ENCODE results near the gene TEAD1. TPM values are rescaled to one million over a fixed set of nuclear protein-coding genes. Genes with fewer than 3 reads are reported as not detected.

TEAD1 gene
- total RNA-seq, 2 donors from 2014 or later: 32.7 to 56.7 TPM

DNA sequence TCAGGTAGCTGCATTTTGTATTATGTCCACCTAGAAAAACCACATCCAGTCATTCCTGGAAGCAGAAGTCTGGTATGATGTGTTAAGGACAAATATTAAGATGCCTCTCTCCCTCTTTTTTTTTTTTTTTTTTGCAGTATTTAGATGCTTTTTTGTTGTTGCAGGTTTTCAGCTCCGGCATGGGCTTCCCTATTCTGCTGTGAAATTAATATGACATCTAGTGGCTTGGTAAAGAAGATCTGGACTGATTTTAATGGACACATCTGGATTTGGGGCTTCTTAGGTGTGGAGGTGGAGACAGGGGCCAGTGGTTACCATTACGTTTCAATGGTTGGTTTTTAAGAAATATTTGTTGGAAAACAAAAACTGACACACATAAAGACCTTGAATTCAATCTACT lies 287.4 kb downstream of the TEAD1 start:
- no peaks in the 10 kb centered on the region for H3K9me3 ChIP-seq
- intact Hi-C loops (cut with DNase I): loop anchor here (10.0 kb wide), 2 partner anchors 223 to 383 kb away; no protein-coding TSS in a partner anchor
- H3K4me3 ChIP-seq: no peak overlapping the region
- no peaks in the 10 kb centered on the region for H3K27me3 ChIP-seq
- TF ChIP-seq, protein P1, sequence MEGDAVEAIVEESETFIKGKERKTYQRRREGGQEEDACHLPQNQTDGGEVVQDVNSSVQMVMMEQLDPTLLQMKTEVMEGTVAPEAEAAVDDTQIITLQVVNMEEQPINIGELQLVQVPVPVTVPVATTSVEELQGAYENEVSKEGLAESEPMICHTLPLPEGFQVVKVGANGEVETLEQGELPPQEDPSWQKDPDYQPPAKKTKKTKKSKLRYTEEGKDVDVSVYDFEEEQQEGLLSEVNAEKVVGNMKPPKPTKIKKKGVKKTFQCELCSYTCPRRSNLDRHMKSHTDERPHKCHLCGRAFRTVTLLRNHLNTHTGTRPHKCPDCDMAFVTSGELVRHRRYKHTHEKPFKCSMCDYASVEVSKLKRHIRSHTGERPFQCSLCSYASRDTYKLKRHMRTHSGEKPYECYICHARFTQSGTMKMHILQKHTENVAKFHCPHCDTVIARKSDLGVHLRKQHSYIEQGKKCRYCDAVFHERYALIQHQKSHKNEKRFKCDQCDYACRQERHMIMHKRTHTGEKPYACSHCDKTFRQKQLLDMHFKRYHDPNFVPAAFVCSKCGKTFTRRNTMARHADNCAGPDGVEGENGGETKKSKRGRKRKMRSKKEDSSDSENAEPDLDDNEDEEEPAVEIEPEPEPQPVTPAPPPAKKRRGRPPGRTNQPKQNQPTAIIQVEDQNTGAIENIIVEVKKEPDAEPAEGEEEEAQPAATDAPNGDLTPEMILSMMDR (IDR thresholded peaks at IDR 0.05): no peak
- no peak overlapping the region for H3K27ac ChIP-seq
- DNase-seq: no peak
- no peaks in the 10 kb centered on the region for H3K4me1 ChIP-seq
- H3K9ac ChIP-seq (ENCODE audit: low read depth in 2 of 2, low read length in 2 of 2): no peak overlapping the region
- no peaks in the 10 kb centered on the region for H3K36me3 ChIP-seq

DNA sequence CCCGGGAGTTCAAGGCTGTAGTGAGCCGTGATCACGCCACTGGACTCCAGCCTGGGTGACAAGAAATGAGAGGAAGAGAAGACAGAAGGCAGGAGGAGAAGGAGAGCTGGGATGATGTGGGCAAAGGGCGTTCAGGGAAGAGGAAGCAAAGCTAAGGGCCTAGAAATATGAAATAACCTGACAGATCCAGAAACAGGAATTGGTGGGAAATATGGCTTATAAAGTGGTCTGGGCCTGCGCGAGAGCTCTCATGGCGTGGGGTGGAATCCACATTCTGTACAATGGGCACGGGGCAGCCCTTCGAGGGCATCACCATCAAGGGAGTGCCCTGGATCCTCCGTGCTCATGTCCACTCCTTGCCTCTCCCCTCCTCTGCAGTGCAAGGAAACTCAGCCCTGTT lies 288.1 kb downstream of the TEAD1 start:
- H3K4me1 ChIP-seq: no peaks in the 10 kb centered on the region
- no peak overlapping the region for H3K4me3 ChIP-seq
- no peaks in the 10 kb centered on the region for H3K36me3 ChIP-seq
- no peak overlapping the region for H3K9ac ChIP-seq (ENCODE audit: low read depth in 2 of 2, low read length in 2 of 2)
- no peak overlapping the region for H3K27ac ChIP-seq
- DNase-seq: no peak
- H3K9me3 ChIP-seq: no peaks in the 10 kb centered on the region
- intact Hi-C loops (cut with DNase I): loop anchor here (10.0 kb wide), 2 partner anchors 222 to 382 kb away; no protein-coding TSS in a partner anchor
- no peaks in the 10 kb centered on the region for H3K27me3 ChIP-seq
- TF ChIP-seq, protein P1 (IDR thresholded peaks at IDR 0.05): no peak

- no peak for DNase-seq
- intact Hi-C loops (cut with DNase I): loop anchor here (10.0 kb wide), 2 partner anchors 222 to 382 kb away; no protein-coding TSS in a partner anchor
- H3K9me3 ChIP-seq: no peaks in the 10 kb centered on the region
These were observed 288.8 kb downstream of the TEAD1 start for GRCh38 chr11:12963051-12963450.

GRCh38 chr11:12963792-12964536 lies 289.7 kb downstream of the TEAD1 start:
- Histone ChIP-seq H3K27me3 (no peaks in the 10 kb centered on the region), H3K9me3 (no peaks in the 10 kb centered on the region), H3K4me3 (no peak overlapping the region), H3K27ac (no peak overlapping the region), H3K36me3 (no peaks in the 10 kb centered on the region), H3K9ac (ENCODE audit: low read depth in 2 of 2, low read length in 2 of 2) (no peak overlapping the region), H3K4me1 (no peaks in the 10 kb centered on the region)
- intact Hi-C loops (cut with DNase I): loop anchor here (2.0 to 10.0 kb wide), 3 partner anchors 189 to 381 kb away; no protein-coding TSS in a partner anchor
- TF ChIP-seq, protein P1 (IDR thresholded peaks at IDR 0.05): peak; percentile 86
- peak; percentile 84 for DNase-seq

More at GRCh38 chr11:12963051-12963450, 288.8 kb downstream of the TEAD1 start:
- no peak overlapping the region for H3K4me3 ChIP-seq
- H3K4me1 ChIP-seq: no peaks in the 10 kb centered on the region
- no peak overlapping the region for H3K9ac ChIP-seq (ENCODE audit: low read depth in 2 of 2, low read length in 2 of 2)
- no peak overlapping the region for H3K27ac ChIP-seq
- TF ChIP-seq, protein P1 (IDR thresholded peaks at IDR 0.05): no peak
- no peaks in the 10 kb centered on the region for H3K36me3 ChIP-seq
- no peaks in the 10 kb centered on the region for H3K27me3 ChIP-seq

DNA sequence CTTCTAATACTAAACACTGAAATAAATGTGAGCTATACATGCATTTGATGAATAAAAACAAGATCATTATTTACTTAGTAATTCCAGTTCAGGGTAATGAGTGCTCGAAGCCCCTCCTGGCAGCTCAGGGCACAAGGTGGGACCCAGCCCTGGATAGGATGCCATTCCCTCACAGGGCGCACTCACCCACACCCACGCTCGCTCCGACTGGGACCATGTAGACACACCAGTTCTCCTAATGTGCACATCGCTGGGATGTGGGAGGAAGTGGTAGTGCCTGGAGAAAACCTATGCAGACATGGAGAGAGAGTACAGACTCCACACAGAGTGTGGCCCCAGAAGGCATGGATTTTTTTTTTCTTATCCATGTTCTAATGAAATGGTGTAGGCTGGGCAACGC lies 290.4 kb downstream of the TEAD1 start:
- intact Hi-C loops (cut with DNase I): loop anchor here (2.0 to 10.0 kb wide), 3 partner anchors 188 to 380 kb away; no protein-coding TSS in a partner anchor
- TF ChIP-seq, protein P1 (IDR thresholded peaks at IDR 0.05): no peak
- H3K27ac ChIP-seq: no peak overlapping the region
- no peaks in the 10 kb centered on the region for H3K36me3 ChIP-seq
- H3K9ac ChIP-seq (ENCODE audit: low read depth in 2 of 2, low read length in 2 of 2): no peak overlapping the region
- H3K4me3 ChIP-seq: no peak overlapping the region
- H3K27me3 ChIP-seq: no peaks in the 10 kb centered on the region
- no peaks in the 10 kb centered on the region for H3K9me3 ChIP-seq
- DNase-seq: no peak
- no peaks in the 10 kb centered on the region for H3K4me1 ChIP-seq

Data from colonic mucosa (tissue), 4 donors.